A673 (cell line): ENCODE results near the gene KIF26B.

ENCODE experiments used
- EZH2 ChIP-seq: fragments of 200-600 bp; sonication (generic); IDR thresholded peaks from 2 replicates; pipeline ENCODE4 v1.6.1; 2017; ENCODE audit warnings: borderline replicate concordance, low read depth, mild to moderate bottlenecking, mixed read lengths, antibody characterized with exemption, low read length; ENCODE audit not compliant: poor library complexity, severe bottlenecking
- TF ChIP-seq, protein P1 (sequence below): fragments of 300-800, 200-600 bp; sonication (generic); conservative IDR thresholded peaks from 2 replicates; pipeline ENCODE4 v1.5.1; 2017; ENCODE audit warnings: low read depth, mild to moderate bottlenecking, antibody characterized with exemption, low read length, moderate library complexity, mixed read lengths

- TF ChIP-seq, protein P1, sequence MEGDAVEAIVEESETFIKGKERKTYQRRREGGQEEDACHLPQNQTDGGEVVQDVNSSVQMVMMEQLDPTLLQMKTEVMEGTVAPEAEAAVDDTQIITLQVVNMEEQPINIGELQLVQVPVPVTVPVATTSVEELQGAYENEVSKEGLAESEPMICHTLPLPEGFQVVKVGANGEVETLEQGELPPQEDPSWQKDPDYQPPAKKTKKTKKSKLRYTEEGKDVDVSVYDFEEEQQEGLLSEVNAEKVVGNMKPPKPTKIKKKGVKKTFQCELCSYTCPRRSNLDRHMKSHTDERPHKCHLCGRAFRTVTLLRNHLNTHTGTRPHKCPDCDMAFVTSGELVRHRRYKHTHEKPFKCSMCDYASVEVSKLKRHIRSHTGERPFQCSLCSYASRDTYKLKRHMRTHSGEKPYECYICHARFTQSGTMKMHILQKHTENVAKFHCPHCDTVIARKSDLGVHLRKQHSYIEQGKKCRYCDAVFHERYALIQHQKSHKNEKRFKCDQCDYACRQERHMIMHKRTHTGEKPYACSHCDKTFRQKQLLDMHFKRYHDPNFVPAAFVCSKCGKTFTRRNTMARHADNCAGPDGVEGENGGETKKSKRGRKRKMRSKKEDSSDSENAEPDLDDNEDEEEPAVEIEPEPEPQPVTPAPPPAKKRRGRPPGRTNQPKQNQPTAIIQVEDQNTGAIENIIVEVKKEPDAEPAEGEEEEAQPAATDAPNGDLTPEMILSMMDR = no peak
- TF ChIP-seq EZH2 = no peak
Measured at GRCh38 chr1:245311887-245312536, 157.2 kb downstream of the KIF26B start.
